PC-9 (cell line): Measurements from ENCODE around the gene HDDC3.

Experiments used
- CTCF ChIP-seq: fragments of 200-600 bp; sonication (generic); conservative IDR thresholded peaks from 2 replicates; pipeline ENCODE4 v1.6.1; 2017; ENCODE audit warnings: mixed run types, antibody characterized with exemption, mild to moderate bottlenecking, moderate library complexity
- EZH2 ChIP-seq: fragments of 200-600 bp; sonication (generic); IDR thresholded peaks from 2 replicates; pipeline ENCODE4 v1.8.0; 2017; ENCODE audit warnings: antibody characterized with exemption, low read depth

GRCh38 chr15:90889313-90889730 lies 43.0 kb downstream of the HDDC3 start:
- TF ChIP-seq CTCF (no peak), EZH2 (no peak)
